Mesendoderm (in vitro differentiated cells): ENCODE results near the gene TRMT61A.

ENCODE experiments used
- DNase-seq: peaks from one replicate; pipeline ENCODE4 v3.0.0; 2013
- H2AK5ac ChIP-seq: 2 replicates; pipeline ENCODE4 v1.6.1; 2013; ENCODE audit warnings: low read length, inconsistent platforms
- H2BK120ac ChIP-seq: 2 replicates; pipeline ENCODE4 v1.6.1; 2013; ENCODE audit warnings: low read depth, mild to moderate bottlenecking, low read length, moderate library complexity, mixed read lengths
- H2BK15ac ChIP-seq: replicated peaks from 2 replicates; pipeline ENCODE4 v1.6.1; 2013; ENCODE audit warnings: low read depth, mild to moderate bottlenecking, moderate library complexity
- H2BK5ac ChIP-seq: 2 replicates; pipeline ENCODE4 v1.6.1; 2013; ENCODE audit warnings: low read length, inconsistent platforms
- H3K18ac ChIP-seq: 2 replicates; pipeline ENCODE4 v1.6.1; 2013; ENCODE audit warnings: mild to moderate bottlenecking, low read length, mixed read lengths
- H3K23ac ChIP-seq: one replicate; pipeline ENCODE4 v1.6.1; 2013; ENCODE audit warnings: low read length
- H3K27ac ChIP-seq: 2 replicates; pipeline ENCODE4 v1.5.1; 2013; ENCODE audit warnings: low read depth, mild to moderate bottlenecking, inconsistent platforms, low read length, moderate library complexity
- H3K27me3 ChIP-seq: 2 replicates; pipeline ENCODE4 v1.6.1; 2013; ENCODE audit warnings: low read length, control low read depth, mild to moderate bottlenecking, inconsistent platforms; ENCODE audit not compliant: insufficient read depth, poor library complexity
- H3K36me3 ChIP-seq: 2 replicates; pipeline ENCODE4 v1.6.1; 2013; ENCODE audit warnings: low read length, inconsistent platforms; ENCODE audit not compliant: control insufficient read depth, insufficient read depth
- H3K4ac ChIP-seq: one replicate; pipeline ENCODE4 v1.6.1; 2013; ENCODE audit warnings: low read depth, mild to moderate bottlenecking, low read length, moderate library complexity
- H3K4me1 ChIP-seq: 2 replicates; pipeline ENCODE4 v1.6.1; 2013; ENCODE audit warnings: low read depth, low read length, inconsistent platforms; ENCODE audit not compliant: control insufficient read depth
- H3K4me2 ChIP-seq: 2 replicates; pipeline ENCODE4 v1.6.1; 2013; ENCODE audit warnings: low read length
- H3K4me3 ChIP-seq: 2 replicates; pipeline ENCODE4 v1.5.1; 2013; ENCODE audit warnings: mild to moderate bottlenecking, low read length
- H3K56ac ChIP-seq: one replicate; pipeline ENCODE4 v1.6.1; 2013; ENCODE audit warnings: low read length
- H3K79me1 ChIP-seq: 2 replicates; pipeline ENCODE4 v1.6.1; 2013; ENCODE audit warnings: low read length, inconsistent platforms
- H3K79me2 ChIP-seq: 2 replicates; pipeline ENCODE4 v1.6.1; 2013; ENCODE audit warnings: mild to moderate bottlenecking, low read length; ENCODE audit not compliant: control insufficient read depth, insufficient read depth
- H3K9ac ChIP-seq: 2 replicates; pipeline ENCODE4 v1.6.1; 2013; ENCODE audit warnings: low read length, inconsistent platforms
- H4K5ac ChIP-seq: one replicate; pipeline ENCODE4 v1.6.1; 2013; ENCODE audit warnings: low read length
- H4K8ac ChIP-seq: one replicate; pipeline ENCODE4 v1.6.1; 2013; ENCODE audit warnings: low read depth, mild to moderate bottlenecking, control low read depth, low read length, moderate library complexity
- WGBS: extraction: QIAGEN DNeasy Blood & Tissue Kit; methylation state at CpG from one replicate; pipeline ENCODE4 v1.1.7; 2013; ENCODE audit warnings: low lambda C conversion rate, missing lambda C conversion rate; ENCODE audit not compliant: insufficient coverage; ENCODE audit errors: extremely low coverage; 5-methylcytosine and 5-hydroxymethylcytosine counted together

The TRMT61A gene

GRCh38 chr14:103488960-103489359, 40.0 kb upstream of the TRMT61A start:
- WGBS: no CpG with 5 or more reads among the region's 2 CpGs

GRCh38 chr14:103489621-103490020, 39.4 kb upstream of the TRMT61A start:
- H2BK15ac ChIP-seq: no peak overlapping the region
- no peak overlapping the region for H4K5ac ChIP-seq
- no peak overlapping the region for H2AK5ac ChIP-seq
- H3K4me3 ChIP-seq: no peak overlapping the region
- no peaks in the 10 kb centered on the region for H3K79me2 ChIP-seq
- H3K23ac ChIP-seq: no peak overlapping the region
- H2BK120ac ChIP-seq: no peak overlapping the region
- no peak overlapping the region for H3K4me2 ChIP-seq
- H3K27ac ChIP-seq: no peak overlapping the region
- no peaks in the 10 kb centered on the region for H3K4me1 ChIP-seq
- DNase-seq: no peak
- no peak overlapping the region for H3K4ac ChIP-seq
- WGBS: no CpG with 5 or more reads among the region's 2 CpGs
- no peak overlapping the region for H3K56ac ChIP-seq
- no peak overlapping the region for H3K9ac ChIP-seq
- H3K18ac ChIP-seq: no peak overlapping the region
- H3K27me3 ChIP-seq: no peaks in the 10 kb centered on the region
- H4K8ac ChIP-seq: no peak overlapping the region
- peaks cover 4% of the 10 kb centered on the region for H3K36me3 ChIP-seq
- H3K79me1 ChIP-seq: no peaks in the 10 kb centered on the region
- no peak overlapping the region for H2BK5ac ChIP-seq

More at GRCh38 chr14:103488960-103489359, 40.0 kb upstream of the TRMT61A start:
- Histone ChIP-seq H2BK120ac (no peak overlapping the region), H3K56ac (no peak overlapping the region), H3K79me2 (no peaks in the 10 kb centered on the region), H3K4ac (no peak overlapping the region), H3K79me1 (no peaks in the 10 kb centered on the region), H2BK15ac (no peak overlapping the region), H3K4me2 (no peak overlapping the region), H3K18ac (no peak overlapping the region), H3K27me3 (no peaks in the 10 kb centered on the region), H3K9ac (no peak overlapping the region), H4K5ac (no peak overlapping the region), H2BK5ac (no peak overlapping the region), H3K36me3 (peaks cover 4% of the 10 kb centered on the region), H3K23ac (no peak overlapping the region), H3K27ac (no peak overlapping the region), H3K4me3 (no peak overlapping the region), H4K8ac (no peak overlapping the region), H2AK5ac (no peak overlapping the region), H3K4me1 (no peaks in the 10 kb centered on the region)
- no peak for DNase-seq

GRCh38 chr14:103491691-103492090, 37.3 kb upstream of the TRMT61A start:
- peaks cover 6% of the 10 kb centered on the region for H3K36me3 ChIP-seq
- H3K27ac ChIP-seq: no peak overlapping the region
- no CpG with 5 or more reads among the region's 10 CpGs for WGBS

GRCh38 chr14:103492156-103492925, 36.7 kb upstream of the TRMT61A start:
- Histone ChIP-seq H3K4me3 (no peak overlapping the region), H3K4me2 (no peak overlapping the region), H3K79me2 (no peaks in the 10 kb centered on the region), H3K56ac (no peak overlapping the region), H4K5ac (no peak overlapping the region), H3K4ac (no peak overlapping the region), H2AK5ac (no peak overlapping the region), H3K36me3 (peaks cover 6% of the 10 kb centered on the region), H3K4me1 (no peaks in the 10 kb centered on the region), H3K23ac (no peak overlapping the region), H2BK120ac (no peak overlapping the region), H2BK15ac (no peak overlapping the region), H3K79me1 (no peaks in the 10 kb centered on the region), H3K27me3 (no peaks in the 10 kb centered on the region), H2BK5ac (no peak overlapping the region), H3K9ac (no peak overlapping the region), H4K8ac (no peak overlapping the region), H3K18ac (no peak overlapping the region), H3K27ac (no peak overlapping the region)
- DNase-seq: no peak
- no CpG with 5 or more reads among the region's 6 CpGs for WGBS

More at GRCh38 chr14:103491691-103492090, 37.3 kb upstream of the TRMT61A start:
- Histone ChIP-seq H3K4me1 (no peaks in the 10 kb centered on the region), H2AK5ac (no peak overlapping the region), H3K9ac (no peak overlapping the region), H3K79me2 (no peaks in the 10 kb centered on the region), H3K18ac (no peak overlapping the region), H3K4ac (no peak overlapping the region), H2BK15ac (no peak overlapping the region), H2BK5ac (no peak overlapping the region), H2BK120ac (no peak overlapping the region), H3K79me1 (no peaks in the 10 kb centered on the region), H3K23ac (no peak overlapping the region), H3K4me3 (no peak overlapping the region), H3K56ac (no peak overlapping the region), H3K27me3 (no peaks in the 10 kb centered on the region), H4K5ac (no peak overlapping the region), H4K8ac (no peak overlapping the region), H3K4me2 (no peak overlapping the region)
- DNase-seq: no peak

- H3K4me3 ChIP-seq: no peak overlapping the region
- no peak overlapping the region for H3K9ac ChIP-seq
- no peak overlapping the region for H3K4me2 ChIP-seq
- H3K79me1 ChIP-seq: no peaks in the 10 kb centered on the region
- peaks cover 7% of the 10 kb centered on the region for H3K36me3 ChIP-seq
- DNase-seq: peak; percentile 25
- H3K4ac ChIP-seq: no peak overlapping the region
- no peaks in the 10 kb centered on the region for H3K4me1 ChIP-seq
- WGBS: no CpG with 5 or more reads among the region's 2 CpGs
- H2AK5ac ChIP-seq: no peak overlapping the region
- no peak overlapping the region for H2BK5ac ChIP-seq
- H2BK120ac ChIP-seq: no peak overlapping the region
- H4K5ac ChIP-seq: no peak overlapping the region
- no peak overlapping the region for H4K8ac ChIP-seq
- no peak overlapping the region for H3K18ac ChIP-seq
- H3K27ac ChIP-seq: no peak overlapping the region
- no peak overlapping the region for H2BK15ac ChIP-seq
- H3K27me3 ChIP-seq: no peaks in the 10 kb centered on the region
- H3K23ac ChIP-seq: no peak overlapping the region
- no peak overlapping the region for H3K56ac ChIP-seq
- no peaks in the 10 kb centered on the region for H3K79me2 ChIP-seq
These were observed 33.1 kb upstream of the TRMT61A start for GRCh38 chr14:103495854-103496253.

- Histone ChIP-seq H4K5ac (no peak overlapping the region), H3K27ac (no peak overlapping the region), H2AK5ac (no peak overlapping the region), H3K27me3 (no peaks in the 10 kb centered on the region), H3K4me2 (no peak overlapping the region), H3K23ac (no peak overlapping the region), H3K4me3 (no peak overlapping the region), H2BK15ac (no peak overlapping the region), H3K79me2 (no peaks in the 10 kb centered on the region), H3K79me1 (no peaks in the 10 kb centered on the region), H4K8ac (no peak overlapping the region), H3K4me1 (no peaks in the 10 kb centered on the region), H2BK120ac (no peak overlapping the region), H2BK5ac (no peak overlapping the region), H3K18ac (no peak overlapping the region), H3K56ac (no peak overlapping the region), H3K9ac (no peak overlapping the region), H3K36me3 (peaks cover 7% of the 10 kb centered on the region), H3K4ac (no peak overlapping the region)
- DNase-seq: no peak
- no CpG with 5 or more reads among the region's 1 CpG for WGBS
These were observed 32.2 kb upstream of the TRMT61A start for GRCh38 chr14:103496776-103497175.
